Endothelial cell of umbilical vein (primary cell): Measurements from ENCODE around the gene NFKBIE. TPM values are rescaled to one million over a fixed set of nuclear protein-coding genes. Genes with fewer than 3 reads are reported as not detected.
A peak's percentile ranks its signal among the peaks of the same experiment; 100 is the strongest.

Experiments used
- BruUV-seq: library from RNA; stranded (reverse); fragments of 400-500 nt; replicated peaks from 2 replicates; lab custom pipeline; 2021; lab: Mats Ljungman, UMichigan
- CTCF ChIA-PET: fragments of 300-600, 350-600 bp; sonication (Branson Sonifier 250); formaldehyde crosslinking; loops from one replicate; lab custom pipeline; 2021; ENCODE audit warnings: antibody characterized with exemption, inconsistent platforms; lab: Charles Lee
- POLR2A ChIA-PET: fragments of 300-600, 350-600 bp; sonication (Branson Sonifier 250); formaldehyde crosslinking; loops from one replicate; lab custom pipeline; 2021; ENCODE audit warnings: antibody characterized with exemption, inconsistent platforms; lab: Charles Lee
- DNase-seq: peaks from one replicate; pipeline ENCODE4 v3.0.0-alpha.2; 2011; ENCODE audit warnings: low read depth, low spot score
- FAIRE-seq: peaks from 2 replicates; lab custom pipeline; 2011; peaks lifted over from hg19 to GRCh38; lab: Jason Lieb, UNC
- H2AFZ ChIP-seq: 2 replicates; pipeline ENCODE4 v1.6.0; 2012; ENCODE audit warnings: low read depth, low read length, control low read depth, inconsistent platforms
- H3K27ac ChIP-seq: 2 replicates; pipeline ENCODE4 v1.5.1; 2011; ENCODE audit warnings: low read depth, mild to moderate bottlenecking, control low read depth, low read length, moderate library complexity; ENCODE audit not compliant: insufficient read depth
- H3K27me3 ChIP-seq, 2 experiments: 2 replicates each; pipeline versions ENCODE4 v1.6.0 to v1.6.1; 2011; ENCODE audit warnings: low read length in 2 of 2, mixed read lengths in 1 of 2; ENCODE audit not compliant: control insufficient read depth in 2 of 2, insufficient read depth in 2 of 2
- H3K36me3 ChIP-seq, 2 experiments: 2 replicates in 1 of 2; 3 replicates in 1 of 2; pipeline ENCODE4 v1.5.1; 2011; ENCODE audit warnings: low read length in 2 of 2, mild to moderate bottlenecking in 1 of 2, moderate library complexity in 1 of 2; ENCODE audit not compliant: control insufficient read depth in 2 of 2, insufficient read depth in 2 of 2; ENCODE audit errors: extremely low read depth in 1 of 2
- H3K4me1 ChIP-seq: 3 replicates; pipeline ENCODE4 v1.5.1; 2011; ENCODE audit warnings: mild to moderate bottlenecking, low read length; ENCODE audit not compliant: control insufficient read depth, insufficient read depth; ENCODE audit errors: extremely low read depth
- H3K4me2 ChIP-seq: 2 replicates; pipeline ENCODE4 v1.6.1; 2011; ENCODE audit warnings: low read length, control low read depth, mixed read lengths; ENCODE audit not compliant: insufficient read depth
- H3K4me3 ChIP-seq, 3 experiments: fragments of 200-600 bp in 1 of 3; sonication (generic), shearing (Covaris generic) in 1 of 3; replicated peaks in 1 of 3; 2 replicates each; pipeline ENCODE4 v1.5.1; 2011 to 2016; ENCODE audit warnings: control low read depth in 3 of 3, low read length in 3 of 3, mild to moderate bottlenecking in 2 of 3, inconsistent platforms in 1 of 3, low read depth in 1 of 3, moderate library complexity in 1 of 3; ENCODE audit not compliant: insufficient read depth in 1 of 3
- H3K79me2 ChIP-seq: 2 replicates; pipeline ENCODE4 v1.6.0; 2012; ENCODE audit warnings: low read length, inconsistent platforms; ENCODE audit not compliant: control insufficient read depth, insufficient read depth
- H3K9ac ChIP-seq: replicated peaks from 2 replicates; pipeline ENCODE3; 2011; ENCODE audit warnings: low read length, control low read depth; ENCODE audit not compliant: insufficient read depth; ENCODE audit errors: extremely low read depth
- H3K9me1 ChIP-seq: replicated peaks from 3 replicates; pipeline ENCODE4 v1.6.0; 2011; ENCODE audit warnings: mild to moderate bottlenecking, low read length; ENCODE audit not compliant: control insufficient read depth, insufficient read depth; ENCODE audit errors: extremely low read depth
- H3K9me3 ChIP-seq: replicated peaks from 2 replicates; pipeline ENCODE4 v1.5.1; 2012; ENCODE audit warnings: low read length, inconsistent platforms; ENCODE audit not compliant: control insufficient read depth, insufficient read depth
- H4K20me1 ChIP-seq: replicated peaks from 2 replicates; pipeline ENCODE3; 2011; ENCODE audit warnings: mild to moderate bottlenecking, low read length; ENCODE audit not compliant: control insufficient read depth, insufficient read depth; ENCODE audit errors: extremely low read depth
- EZH2 ChIP-seq: IDR thresholded peaks from 2 replicates; pipeline ENCODE4 v1.6.1; 2012; ENCODE audit warnings: borderline replicate concordance, low read depth, mild to moderate bottlenecking, moderate library complexity, low read length, inconsistent platforms; ENCODE audit not compliant: severe bottlenecking
- FOS ChIP-seq: IDR thresholded peaks from 2 replicates; pipeline ENCODE4 v1.6.1; 2011; ENCODE audit warnings: mild to moderate bottlenecking, low read length, moderate library complexity, borderline replicate concordance; ENCODE audit not compliant: insufficient read depth
- GATA2 ChIP-seq: IDR thresholded peaks from 2 replicates; pipeline ENCODE4 v1.7.0; 2011; ENCODE audit warnings: low read depth, mild to moderate bottlenecking, moderate library complexity, mixed read lengths, low read length; ENCODE audit not compliant: insufficient read length, insufficient read depth
- JUN ChIP-seq: IDR thresholded peaks from 2 replicates; pipeline ENCODE4 v1.6.1; 2011; ENCODE audit warnings: borderline replicate concordance, low read depth; ENCODE audit not compliant: insufficient read length, insufficient read depth
- MYC ChIP-seq: IDR thresholded peaks from one replicate; pipeline ENCODE4 v1.6.1; 2011; ENCODE audit warnings: mild to moderate bottlenecking, low read depth, low read length
- POLR2A ChIP-seq: IDR thresholded peaks from 2 replicates; pipeline ENCODE4 v1.6.1; 2012; ENCODE audit warnings: low read depth, mild to moderate bottlenecking, control low read depth, low read length
- POLR2AphosphoS5 ChIP-seq: IDR thresholded peaks from 2 replicates; pipeline ENCODE4 v1.6.1; 2012; ENCODE audit warnings: low read depth, mild to moderate bottlenecking, control low read depth, low read length, moderate library complexity; ENCODE audit not compliant: insufficient read depth
- dilution Hi-C: fragments of 300-500 bp; cut with MboI; formaldehyde crosslinking; loops from one replicate; pipeline ENCODE4 v1.15.0; 2019; ENCODE audit warnings: low sequenced_read_pairs; ENCODE audit not compliant: extremely low pct_ligation_motif_present
- intact Hi-C: fragments of 100-400 bp; cut with micrococcal nuclease; formaldehyde crosslinking; loops from one replicate; pipeline ENCODE4 v1.10.0; 2022
- polyA plus RNA-seq, 4 experiments: library from polyadenylated mRNA; depleted of rRNA in 3 of 4; stranded (reverse) in 3 of 4; unstranded in 1 of 4; fragments of >200 nt; gene quantifications; 2 replicates each; pipeline versions ENCODE4 v1.2.1 to v1.2.3, GENCODE V29; 2011 to 2012; ENCODE audit warnings: missing spikeins in 1 of 4
- total RNA-seq: library from RNA; stranded (reverse); gene quantifications from 2 replicates; pipeline ENCODE4 v1.2.3, GENCODE V29; 2021
- TF ChIP-seq, protein P1 (sequence below), 2 donors: IDR thresholded peaks; 1 replicate in 1 of 2; 2 replicates in 1 of 2; pipeline ENCODE4 v1.5.1; 2011; ENCODE audit warnings: low read length in 2 of 2, mild to moderate bottlenecking in 2 of 2, moderate library complexity in 2 of 2, control low read depth in 1 of 2, inconsistent platforms in 1 of 2, low read depth in 1 of 2; ENCODE audit not compliant: insufficient read depth in 1 of 2; ENCODE audit errors: extremely low read depth in 1 of 2
- TF ChIP-seq, protein P2 (sequence below): IDR thresholded peaks from 2 replicates; pipeline ENCODE4 v1.6.1; 2011; ENCODE audit not compliant: insufficient read depth, insufficient read length

Gene NFKBIE
- total and polyA plus RNA-seq, 2 donors (not counting 3 experiments of a cell fraction or from before 2014, with no cell fraction given): 19.0 to 22.6 TPM

DNA sequence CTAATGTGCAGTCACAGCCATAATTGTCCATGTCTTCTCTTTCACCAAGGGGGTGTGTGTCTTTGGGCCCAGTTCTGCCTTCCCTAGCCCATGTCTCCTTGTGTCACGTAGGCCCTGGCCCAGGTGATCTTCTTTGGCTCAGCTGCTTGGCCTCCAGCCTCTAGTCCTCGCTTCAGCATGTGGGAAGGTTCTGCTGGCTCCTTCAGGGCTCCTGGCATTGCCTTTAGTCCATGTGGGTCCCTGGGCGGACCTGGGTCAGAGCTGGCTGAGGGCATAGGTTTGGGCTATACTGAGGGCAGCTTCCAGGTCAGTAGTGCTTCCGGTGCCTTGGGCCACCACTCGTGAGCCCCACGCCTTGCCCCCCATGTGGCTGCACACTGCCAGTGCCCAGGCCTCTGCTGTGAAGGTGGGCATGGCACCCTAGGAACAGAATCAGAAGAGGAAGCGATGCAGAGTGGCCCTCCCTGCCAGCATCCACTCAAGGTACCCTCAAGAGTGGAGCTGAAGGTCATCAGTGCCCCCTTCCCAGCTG, 35.0 kb upstream of the NFKBIE start:
- dilution Hi-C loops (no loop called here), intact Hi-C loops (no loop called here)
- DNase-seq: no peak
- TF ChIP-seq MYC: no peak
- no peak for TF ChIP-seq POLR2AphosphoS5
- TF ChIP-seq, protein P1, sequence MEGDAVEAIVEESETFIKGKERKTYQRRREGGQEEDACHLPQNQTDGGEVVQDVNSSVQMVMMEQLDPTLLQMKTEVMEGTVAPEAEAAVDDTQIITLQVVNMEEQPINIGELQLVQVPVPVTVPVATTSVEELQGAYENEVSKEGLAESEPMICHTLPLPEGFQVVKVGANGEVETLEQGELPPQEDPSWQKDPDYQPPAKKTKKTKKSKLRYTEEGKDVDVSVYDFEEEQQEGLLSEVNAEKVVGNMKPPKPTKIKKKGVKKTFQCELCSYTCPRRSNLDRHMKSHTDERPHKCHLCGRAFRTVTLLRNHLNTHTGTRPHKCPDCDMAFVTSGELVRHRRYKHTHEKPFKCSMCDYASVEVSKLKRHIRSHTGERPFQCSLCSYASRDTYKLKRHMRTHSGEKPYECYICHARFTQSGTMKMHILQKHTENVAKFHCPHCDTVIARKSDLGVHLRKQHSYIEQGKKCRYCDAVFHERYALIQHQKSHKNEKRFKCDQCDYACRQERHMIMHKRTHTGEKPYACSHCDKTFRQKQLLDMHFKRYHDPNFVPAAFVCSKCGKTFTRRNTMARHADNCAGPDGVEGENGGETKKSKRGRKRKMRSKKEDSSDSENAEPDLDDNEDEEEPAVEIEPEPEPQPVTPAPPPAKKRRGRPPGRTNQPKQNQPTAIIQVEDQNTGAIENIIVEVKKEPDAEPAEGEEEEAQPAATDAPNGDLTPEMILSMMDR (IDR thresholded peaks at IDR 0.05; ENCODE audit: extremely low read depth in 1 of 2, insufficient read depth in 1 of 2, low read depth in 1 of 2, low read length in 2 of 2): no peak
- TF ChIP-seq, protein P2, sequence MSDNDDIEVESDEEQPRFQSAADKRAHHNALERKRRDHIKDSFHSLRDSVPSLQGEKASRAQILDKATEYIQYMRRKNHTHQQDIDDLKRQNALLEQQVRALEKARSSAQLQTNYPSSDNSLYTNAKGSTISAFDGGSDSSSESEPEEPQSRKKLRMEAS: no peak
- no peak for TF ChIP-seq FOS
- TF ChIP-seq JUN: no peak
- TF ChIP-seq POLR2A: no peak
- TF ChIP-seq EZH2: no peak
- TF ChIP-seq GATA2: no peak
- no peaks in the 10 kb centered on the region for H4K20me1 ChIP-seq
- BruUV-seq: TSS peak; percentile 17
- peaks cover 6% of the 10 kb centered on the region for H3K4me1 ChIP-seq
- no peaks in the 10 kb centered on the region for H3K9me1 ChIP-seq
- H3K4me3 ChIP-seq: no peak overlapping the region
- no peak overlapping the region for H2AFZ ChIP-seq
- H3K9me3 ChIP-seq: no peaks in the 10 kb centered on the region
- H3K27me3 ChIP-seq: peaks cover 24 to 31% of the 10 kb centered on the region in 2 experiments
- POLR2A ChIA-PET: no interaction called here
- no peak for FAIRE-seq
- no peak overlapping the region for H3K4me2 ChIP-seq
- H3K27ac ChIP-seq: no peak overlapping the region
- no peaks in the 10 kb centered on the region for H3K79me2 ChIP-seq
- CTCF ChIA-PET: interaction anchor here (1.6 kb wide), 1 partner anchor 13 kb away, joined by 5 read pairs; the partner anchor contains the start of gene AARS2
- no peak overlapping the region for H3K9ac ChIP-seq
- H3K36me3 ChIP-seq: peaks cover 13 to 37% of the 10 kb centered on the region in 2 experiments
